Activated CD8-positive, alpha-beta T cell treated with anti-CD3 and anti-CD28 coated beads for 36 hours (primary cell): ENCODE results near the gene FOXO6. TPM values are rescaled to one million over a fixed set of nuclear protein-coding genes. Genes with fewer than 3 reads are reported as not detected.

Experiments used
- ATAC-seq: fragments of 200-7000 bp; cut with Tn5 transposase; one replicate; pipeline ENCODE4 v1.10.0; 2021; ENCODE audit warnings: mild to moderate bottlenecking, moderate library complexity
- CTCF ChIA-PET: fragments of 350-600 bp; sonication (Branson Sonifier 250); formaldehyde crosslinking; loops from one replicate; lab custom pipeline; 2021; ENCODE audit warnings: antibody characterized with exemption; lab: Charles Lee
- POLR2A ChIA-PET: fragments of 350-600 bp; sonication (Branson Sonifier 250); formaldehyde crosslinking; loops from one replicate; lab custom pipeline; 2021; ENCODE audit warnings: antibody characterized with exemption; lab: Charles Lee
- DNase-seq: peaks from one replicate; pipeline ENCODE4 v3.0.0-alpha.2; 2020
- H3K27ac Mint-ChIP-seq: one replicate; pipeline ENCODE4 v1.8.0; 2021; ENCODE audit warnings: mild to moderate bottlenecking, mixed read lengths
- H3K27me3 Mint-ChIP-seq: one replicate; pipeline ENCODE4 v1.8.0; 2021; ENCODE audit warnings: mixed read lengths
- H3K36me3 Mint-ChIP-seq: one replicate; pipeline ENCODE4 v1.8.0; 2021; ENCODE audit warnings: low read depth, mixed read lengths
- H3K4me1 Mint-ChIP-seq: one replicate; pipeline ENCODE4 v1.8.0; 2021; ENCODE audit warnings: low read depth, mixed read lengths
- H3K4me3 Mint-ChIP-seq: one replicate; pipeline ENCODE4 v1.8.0; 2021; ENCODE audit warnings: mild to moderate bottlenecking, moderate library complexity, mixed read lengths
- H3K9me3 Mint-ChIP-seq: one replicate; pipeline ENCODE4 v1.8.0; 2021; ENCODE audit warnings: mixed read lengths
- intact Hi-C: fragments of 100-400 bp; cut with micrococcal nuclease; formaldehyde crosslinking; loops from one replicate; pipeline ENCODE4 v1.10.0; 2022
- total RNA-seq, 2 experiments: library from RNA; stranded (reverse); gene quantifications; one replicate each; pipeline ENCODE4 v1.2.3, GENCODE V29; 2021
- TF ChIP-seq, protein P1 (sequence below): fragments of 200-600 bp; IDR thresholded peaks from one replicate; pipeline ENCODE4 v1.8.0; 2022; ENCODE audit warnings: antibody characterized with exemption, mild to moderate bottlenecking

Gene FOXO6
- total RNA-seq, 2 experiments from 2014 or later: 0.49 to 0.68 TPM

- no peak for DNase-seq
- H3K36me3 Mint-ChIP-seq: no peaks in the 10 kb centered on the region
- no peaks in the 10 kb centered on the region for H3K4me1 Mint-ChIP-seq
- no peak overlapping the region for H3K4me3 Mint-ChIP-seq
- POLR2A ChIA-PET: no interaction called here
- H3K9me3 Mint-ChIP-seq: no peaks in the 10 kb centered on the region
- CTCF ChIA-PET: no interaction called here
- no peak for ATAC-seq
- H3K27ac Mint-ChIP-seq: no peak overlapping the region
- H3K27me3 Mint-ChIP-seq: peaks cover 18% of the 10 kb centered on the region
- TF ChIP-seq, protein P1, sequence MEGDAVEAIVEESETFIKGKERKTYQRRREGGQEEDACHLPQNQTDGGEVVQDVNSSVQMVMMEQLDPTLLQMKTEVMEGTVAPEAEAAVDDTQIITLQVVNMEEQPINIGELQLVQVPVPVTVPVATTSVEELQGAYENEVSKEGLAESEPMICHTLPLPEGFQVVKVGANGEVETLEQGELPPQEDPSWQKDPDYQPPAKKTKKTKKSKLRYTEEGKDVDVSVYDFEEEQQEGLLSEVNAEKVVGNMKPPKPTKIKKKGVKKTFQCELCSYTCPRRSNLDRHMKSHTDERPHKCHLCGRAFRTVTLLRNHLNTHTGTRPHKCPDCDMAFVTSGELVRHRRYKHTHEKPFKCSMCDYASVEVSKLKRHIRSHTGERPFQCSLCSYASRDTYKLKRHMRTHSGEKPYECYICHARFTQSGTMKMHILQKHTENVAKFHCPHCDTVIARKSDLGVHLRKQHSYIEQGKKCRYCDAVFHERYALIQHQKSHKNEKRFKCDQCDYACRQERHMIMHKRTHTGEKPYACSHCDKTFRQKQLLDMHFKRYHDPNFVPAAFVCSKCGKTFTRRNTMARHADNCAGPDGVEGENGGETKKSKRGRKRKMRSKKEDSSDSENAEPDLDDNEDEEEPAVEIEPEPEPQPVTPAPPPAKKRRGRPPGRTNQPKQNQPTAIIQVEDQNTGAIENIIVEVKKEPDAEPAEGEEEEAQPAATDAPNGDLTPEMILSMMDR: no peak
- intact Hi-C loops: loop anchor here (5.0 kb wide), 1 partner anchor 163 kb away; no protein-coding TSS in a partner anchor
These were observed 69.3 kb downstream of the FOXO6 start for GRCh38 chr1:41430582-41430981.

DNA sequence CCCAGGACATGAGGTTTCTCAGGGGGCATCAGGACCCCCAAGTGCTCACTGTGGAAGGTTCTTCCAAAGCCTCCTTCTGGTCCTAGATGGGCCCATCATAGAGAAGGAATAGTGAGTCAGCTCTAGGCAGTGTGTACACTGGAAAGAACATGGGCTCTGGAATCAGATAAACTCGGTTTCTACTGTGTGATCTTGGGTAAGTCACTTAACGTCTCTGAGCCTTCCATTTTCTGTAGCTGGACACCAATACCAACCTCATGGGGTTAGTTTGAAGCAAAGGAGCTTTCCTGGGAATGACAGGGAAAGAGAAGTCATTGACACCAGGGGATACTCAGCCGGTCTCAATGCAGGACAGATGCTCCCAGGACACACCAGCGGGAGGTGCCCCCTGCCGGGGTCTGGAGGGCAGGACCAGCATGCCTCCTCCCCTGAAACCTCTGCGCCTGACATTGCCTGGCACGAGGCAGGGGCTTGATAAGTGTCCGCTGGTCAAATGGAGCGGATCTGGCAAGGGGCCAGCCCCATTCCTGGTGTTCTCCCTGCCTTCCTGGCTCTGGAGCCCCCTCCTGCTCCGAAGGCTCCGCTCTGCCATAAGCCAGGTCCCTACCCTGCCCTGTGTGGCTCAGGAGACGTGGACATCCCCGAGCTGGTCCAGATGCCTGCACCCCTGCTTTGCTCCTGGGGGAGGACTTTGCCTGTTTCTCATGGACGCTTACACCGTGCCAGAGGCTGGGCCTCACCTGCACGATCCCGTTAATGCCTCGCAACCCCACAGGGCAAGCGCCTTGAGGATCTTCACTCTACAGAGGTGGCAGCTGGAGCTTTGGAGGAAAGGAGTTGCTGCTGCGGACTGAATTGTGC, 70.5 kb downstream of the FOXO6 start:
- Mint-ChIP-seq H3K4me3 (no peak overlapping the region), H3K36me3 (no peaks in the 10 kb centered on the region), H3K9me3 (no peaks in the 10 kb centered on the region), H3K27ac (no peak overlapping the region), H3K4me1 (no peaks in the 10 kb centered on the region), H3K27me3 (peaks cover 18% of the 10 kb centered on the region)
- TF ChIP-seq, protein P1: no peak
- ChIA-PET POLR2A (no interaction called here), CTCF (interaction anchor here (0.6 to 3.6 kb wide), 14 partner anchors 9 to 165 kb away, joined by 3 to 30 read pairs (median 4); no protein-coding TSS in a partner anchor)
- intact Hi-C loops: loop anchor here (5.0 kb wide), 1 partner anchor 164 kb away; no protein-coding TSS in a partner anchor
- ATAC-seq (no peak), DNase-seq (no peak)

Other genes starting within 250 kb of the FOXO6 start
- gene SCMH1, start 119.1 kb upstream of the FOXO6 start, total RNA-seq: 10 to 100 TPM; 25.3 to 26.1 TPM
- not detected for gene EDN2, start 123.2 kb downstream of the FOXO6 start, total RNA-seq